Urinary bladder (tissue), 4 donors: ENCODE measurements around the gene PTCD1. TPM values are rescaled to one million over a fixed set of nuclear protein-coding genes. Genes with fewer than 3 reads are reported as not detected.

Experiments used
- DNase-seq: peaks from one replicate; pipeline ENCODE4 v3.0.0-alpha.2; 2015; ENCODE audit errors: extremely low spot score
- H3K27ac ChIP-seq: one replicate; pipeline ENCODE4 v1.5.1; 2013; ENCODE audit warnings: low read depth, mild to moderate bottlenecking, moderate library complexity
- H3K36me3 ChIP-seq: one replicate; pipeline ENCODE4 v1.6.1; 2013; ENCODE audit warnings: mild to moderate bottlenecking, moderate library complexity; ENCODE audit not compliant: insufficient read depth
- H3K4me1 ChIP-seq: one replicate; pipeline ENCODE4 v1.6.1; 2013; ENCODE audit warnings: mild to moderate bottlenecking, moderate library complexity; ENCODE audit not compliant: insufficient read depth
- H3K4me3 ChIP-seq: one replicate; pipeline ENCODE4 v1.5.1; 2013; ENCODE audit warnings: low read depth, low read length
- WGBS: extraction: QIAGEN DNeasy Blood & Tissue Kit; methylation state at CpG from one replicate; pipeline ENCODE4 v1.1.7; 2013; 5-methylcytosine and 5-hydroxymethylcytosine counted together
- polyA plus RNA-seq: library from polyadenylated mRNA; stranded (reverse); fragments of 200-250 nt; gene quantifications from one replicate; pipeline ENCODE4 v1.2.3, GENCODE V29; 2013
- total RNA-seq: library from RNA; depleted of rRNA; stranded (reverse); fragments of >200 nt; gene quantifications from one replicate; pipeline ENCODE4 v1.2.3, GENCODE V29; 2014
- donor health status: healthy with polysubstance abuse.
- donor health status: healthy.

PTCD1 gene
- total and polyA plus RNA-seq, 2 donors = 4.3 to 5.8 TPM

DNA sequence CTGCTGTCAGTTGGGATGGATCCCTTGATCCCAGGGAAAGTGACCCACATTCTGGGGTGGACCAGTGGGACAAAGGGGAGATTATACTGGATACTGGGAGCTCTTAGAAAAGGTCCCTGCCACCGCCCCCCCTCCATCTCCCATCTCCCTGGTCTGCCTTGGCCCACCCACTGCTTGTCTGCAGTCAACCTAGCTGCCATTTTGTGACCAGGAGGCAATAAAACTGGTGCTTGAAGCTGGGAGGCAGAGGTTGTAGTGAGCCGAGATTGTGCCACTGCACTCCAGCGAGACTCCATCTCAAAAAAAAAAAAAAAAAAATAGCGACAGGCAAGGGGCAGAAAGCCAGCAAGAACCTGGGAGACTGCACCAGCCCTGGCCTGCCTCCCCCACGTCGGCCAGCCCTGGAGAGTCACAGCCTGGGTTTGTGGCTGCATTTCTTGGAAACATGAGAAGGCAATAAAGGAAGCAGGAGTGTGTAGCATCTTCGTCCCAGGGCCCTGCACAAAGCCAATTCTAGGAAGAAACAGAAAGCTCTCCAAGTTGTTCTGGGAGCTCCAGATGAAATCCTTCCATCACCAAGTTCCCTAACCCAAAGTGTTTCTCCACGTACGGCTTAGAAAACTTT, 68.7 kb downstream of the PTCD1 start:
- Histone ChIP-seq H3K4me3 (no peak overlapping the region), H3K36me3 (peaks cover 3% of the 10 kb centered on the region), H3K27ac (no peak overlapping the region), H3K4me1 (no peaks in the 10 kb centered on the region)
- no peak for DNase-seq
- WGBS = 34% methylated on average over 9 of the region's 9 CpGs

DNA sequence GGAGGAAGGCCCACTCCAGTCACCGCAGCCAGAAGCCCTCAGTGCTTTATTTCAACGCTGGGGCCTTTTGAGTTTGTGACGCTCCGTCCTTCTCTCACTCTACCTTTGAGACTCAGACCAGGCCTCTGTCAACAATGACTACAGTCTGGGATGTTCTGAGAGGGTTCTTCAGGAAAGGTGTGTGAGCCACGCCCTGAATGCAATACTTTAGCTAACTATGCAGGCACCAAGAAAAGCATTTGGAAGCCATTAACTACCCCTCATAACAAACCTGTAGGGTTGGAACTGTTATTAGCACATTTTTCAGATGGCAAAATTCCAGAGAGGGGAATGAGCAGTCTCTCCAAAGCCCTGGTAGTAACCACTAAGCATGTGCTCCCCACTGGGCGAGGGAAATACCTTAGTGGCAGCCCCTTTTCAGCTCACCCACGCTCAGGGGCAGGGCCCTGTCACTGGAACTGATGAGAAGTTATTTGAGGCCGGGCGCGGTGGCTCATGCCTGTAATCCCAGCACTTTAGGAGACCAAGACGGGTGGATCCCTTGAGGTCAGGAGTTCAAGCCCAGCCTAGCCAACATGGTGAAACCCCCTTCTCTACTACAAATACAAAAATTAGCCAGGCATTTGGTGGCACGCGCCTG, 69.7 kb downstream of the PTCD1 start:
- 92% methylated on average over 13 of the region's 13 CpGs for WGBS
- Histone ChIP-seq H3K36me3 (peaks cover 4% of the 10 kb centered on the region), H3K4me3 (no peak overlapping the region), H3K27ac (no peak overlapping the region), H3K4me1 (no peaks in the 10 kb centered on the region)
- DNase-seq = no peak

Other genes starting within 250 kb of the PTCD1 start
- not detected for gene KPNA7, start 230.7 kb downstream of the PTCD1 start, total RNA-seq
- gene KPNA7, start 230.7 kb downstream of the PTCD1 start, polyA plus RNA-seq = 0.04 TPM
- gene MYH16, start 166.0 kb downstream of the PTCD1 start, total RNA-seq = not detected
- not detected for gene MYH16, start 166.0 kb downstream of the PTCD1 start, polyA plus RNA-seq
- 68.9 TPM for gene ARPC1A, start 112.9 kb downstream of the PTCD1 start, total RNA-seq
- gene ARPC1A, start 112.9 kb downstream of the PTCD1 start, polyA plus RNA-seq = 99.2 TPM
- gene ARPC1B, start 64.1 kb downstream of the PTCD1 start, total RNA-seq = 84.4 TPM
- gene ARPC1B, start 64.1 kb downstream of the PTCD1 start, polyA plus RNA-seq = 184 TPM
- 11.4 TPM for gene PDAP1, start 30.2 kb downstream of the PTCD1 start, total RNA-seq
- gene PDAP1, start 30.2 kb downstream of the PTCD1 start, polyA plus RNA-seq = 215 TPM
- 43.8 TPM for gene BUD31, start 29.8 kb downstream of the PTCD1 start, total RNA-seq
- gene BUD31, start 29.8 kb downstream of the PTCD1 start, polyA plus RNA-seq = 84.2 TPM
- gene CPSF4, start 145 bp upstream of the PTCD1 start, total RNA-seq = 15.6 TPM
- 26.4 TPM for gene CPSF4, start 145 bp upstream of the PTCD1 start, polyA plus RNA-seq
- 175 TPM for gene ATP5MF, start 27.4 kb upstream of the PTCD1 start, total RNA-seq
- 492 TPM for gene ATP5MF, start 27.4 kb upstream of the PTCD1 start, polyA plus RNA-seq
- 22.2 TPM for gene ZNF789, start 34.1 kb upstream of the PTCD1 start, total RNA-seq
- gene ZNF789, start 34.1 kb upstream of the PTCD1 start, polyA plus RNA-seq = 5.1 TPM
- gene ZNF394, start 61.5 kb upstream of the PTCD1 start, total RNA-seq = 38.8 TPM
- gene ZNF394, start 61.5 kb upstream of the PTCD1 start, polyA plus RNA-seq = 17.3 TPM
- gene ZKSCAN5, start 65.9 kb upstream of the PTCD1 start, total RNA-seq = 14.6 TPM
- 6.7 TPM for gene ZKSCAN5, start 65.9 kb upstream of the PTCD1 start, polyA plus RNA-seq
- gene FAM200A, start 113.3 kb upstream of the PTCD1 start, total RNA-seq = 14.8 TPM
- 4.4 TPM for gene FAM200A, start 113.3 kb upstream of the PTCD1 start, polyA plus RNA-seq
- gene ZNF655, start 119.8 kb upstream of the PTCD1 start, total RNA-seq = 127 TPM
- 52.0 TPM for gene ZNF655, start 119.8 kb upstream of the PTCD1 start, polyA plus RNA-seq
- 1.1 TPM for gene TMEM225B, start 159.5 kb upstream of the PTCD1 start, total RNA-seq
- 1.1 TPM for gene TMEM225B, start 159.5 kb upstream of the PTCD1 start, polyA plus RNA-seq
- gene ZSCAN25, start 178.1 kb upstream of the PTCD1 start, total RNA-seq = 12.7 TPM
- 7.9 TPM for gene ZSCAN25, start 178.1 kb upstream of the PTCD1 start, polyA plus RNA-seq
- gene CYP3A5, start 241.2 kb upstream of the PTCD1 start, total RNA-seq = 29.9 TPM
- gene CYP3A5, start 241.2 kb upstream of the PTCD1 start, polyA plus RNA-seq = 7.1 TPM